HEK293 (cell line): Measurements from ENCODE around the gene CDHR4.

Experiments used
- CTCF ChIA-PET: fragments of 350-600 bp; formaldehyde crosslinking; extraction: SDS; loops from one replicate; lab custom pipeline; 2021; ENCODE audit warnings: antibody characterized with exemption; lab: Yijun Ruan, JAX
- POLR2A ChIA-PET: fragments of 300-600 bp; formaldehyde crosslinking; extraction: SDS; loops from one replicate; lab custom pipeline; 2020; ENCODE audit warnings: antibody characterized with exemption, inconsistent platforms; lab: Yijun Ruan, JAX
- H3K27ac ChIP-seq: fragments of 200-500 bp; sonication (Bioruptor generic); 2 replicates; pipeline ENCODE4 v1.5.1; 2014; ENCODE audit warnings: low read depth, low read length, control low read depth, inconsistent platforms; ENCODE audit errors: extremely low read depth
- H3K36me3 ChIP-seq, 2 experiments: fragments of 200-500 bp in 1 of 2; sonication (Bioruptor generic) in 1 of 2; 1 replicate in 1 of 2; 2 replicates in 1 of 2; pipeline ENCODE4 v1.5.1; 2014 to 2017; ENCODE audit warnings: inconsistent platforms in 2 of 2, low read length in 2 of 2; ENCODE audit not compliant: control insufficient read depth in 2 of 2, insufficient read depth in 1 of 2
- H3K4me1 ChIP-seq: fragments of 200-500 bp; sonication (Bioruptor generic); 2 replicates; pipeline ENCODE4 v1.5.1; 2014; ENCODE audit warnings: mild to moderate bottlenecking, low read length, inconsistent platforms; ENCODE audit not compliant: control insufficient read depth, insufficient read depth
- H3K4me3 ChIP-seq: 2 replicates; pipeline ENCODE4 v1.5.1; 2011; ENCODE audit warnings: low read depth, mild to moderate bottlenecking, control low read depth, low read length, moderate library complexity
- H3K9me3 ChIP-seq: fragments of 200-500 bp; sonication (Bioruptor generic); 2 replicates; pipeline ENCODE4 v1.5.1; 2014; ENCODE audit warnings: low read depth, low read length, inconsistent platforms; ENCODE audit not compliant: control insufficient read depth, insufficient read depth
- MEIS1 ChIP-seq: sonication (generic); formaldehyde crosslinking; IDR thresholded peaks from 2 replicates; pipeline ENCODE4 v1.8.1; 2022; ENCODE audit warnings: missing genetic modification reagents, mild to moderate bottlenecking, borderline replicate concordance
- MYNN ChIP-seq: fragments of 450-650 bp; formaldehyde crosslinking; IDR thresholded peaks from 2 replicates; pipeline ENCODE4 v1.5.1; 2016; ENCODE audit warnings: missing biosample characterization, missing genetic modification characterization, borderline replicate concordance
- RBAK ChIP-seq: fragments of 450-650 bp; formaldehyde crosslinking; IDR thresholded peaks from 2 replicates; pipeline ENCODE4 v1.5.1; 2016; ENCODE audit warnings: missing biosample characterization, missing genetic modification characterization
- SP2 ChIP-seq: fragments of 450-650 bp; formaldehyde crosslinking; IDR thresholded peaks from 2 replicates; pipeline ENCODE4 v1.5.1; 2016; ENCODE audit warnings: missing biosample characterization, missing genetic modification characterization
- SP7 ChIP-seq: fragments of 450-650 bp; formaldehyde crosslinking; IDR thresholded peaks from 2 replicates; pipeline ENCODE4 v1.5.1; 2016; ENCODE audit warnings: missing biosample characterization, missing genetic modification characterization
- YY1 ChIP-seq: fragments of 450-650 bp; formaldehyde crosslinking; IDR thresholded peaks from 2 replicates; pipeline ENCODE4 v1.5.1; 2018; ENCODE audit warnings: missing biosample characterization, missing genetic modification characterization
- ZBTB20 ChIP-seq: fragments of 450-650 bp; formaldehyde crosslinking; IDR thresholded peaks from 2 replicates; pipeline ENCODE4 v1.5.1; 2016; ENCODE audit warnings: missing biosample characterization, missing genetic modification characterization
- ZBTB8A ChIP-seq: fragments of 450-650 bp; formaldehyde crosslinking; IDR thresholded peaks from 2 replicates; pipeline ENCODE4 v1.5.1; 2016; ENCODE audit warnings: missing biosample characterization, missing genetic modification characterization
- ZFHX2 ChIP-seq: fragments of 450-650 bp; formaldehyde crosslinking; conservative IDR thresholded peaks from 2 replicates; pipeline ENCODE4 v1.5.1; 2016; ENCODE audit warnings: missing biosample characterization, missing genetic modification characterization
- ZFP3 ChIP-seq: fragments of 450-650 bp; formaldehyde crosslinking; IDR thresholded peaks from 2 replicates; pipeline ENCODE4 v1.5.1; 2016; ENCODE audit warnings: low read depth, missing biosample characterization, missing genetic modification characterization
- ZIC2 ChIP-seq: fragments of 450-650 bp; formaldehyde crosslinking; IDR thresholded peaks from 2 replicates; pipeline ENCODE4 v1.5.1; 2016; ENCODE audit warnings: missing biosample characterization, missing genetic modification characterization
- ZNF146 ChIP-seq: fragments of 450-650 bp; formaldehyde crosslinking; IDR thresholded peaks from 2 replicates; pipeline ENCODE4 v1.5.1; 2016; ENCODE audit warnings: missing biosample characterization, missing genetic modification characterization
- ZNF157 ChIP-seq: fragments of 450-650 bp; formaldehyde crosslinking; IDR thresholded peaks from 2 replicates; pipeline ENCODE4 v1.5.1; 2016; ENCODE audit warnings: missing biosample characterization, missing genetic modification characterization
- ZNF202 ChIP-seq: fragments of 450-650 bp; formaldehyde crosslinking; IDR thresholded peaks from 2 replicates; pipeline ENCODE4 v1.5.1; 2016; ENCODE audit warnings: missing biosample characterization, missing genetic modification characterization, borderline replicate concordance
- ZNF274 ChIP-seq, 2 experiments: fragments of 200-500 bp in 1 of 2; fragments of 450-650 bp in 1 of 2; sonication (Bioruptor generic) in 1 of 2; formaldehyde crosslinking in 1 of 2; IDR thresholded peaks; 2 replicates each; pipeline versions ENCODE4 v1.5.1 to v1.6.1; 2014 to 2016; ENCODE audit warnings: borderline replicate concordance in 1 of 2, inconsistent platforms in 1 of 2, low read length in 1 of 2, missing biosample characterization in 1 of 2, missing genetic modification characterization in 1 of 2
- ZNF362 ChIP-seq: fragments of 450-650 bp; formaldehyde crosslinking; IDR thresholded peaks from 2 replicates; pipeline ENCODE4 v1.5.1; 2016; ENCODE audit warnings: missing biosample characterization, missing genetic modification characterization
- ZNF548 ChIP-seq: fragments of 450-650 bp; formaldehyde crosslinking; IDR thresholded peaks from 2 replicates; pipeline ENCODE4 v1.5.1; 2016; ENCODE audit warnings: missing biosample characterization, missing genetic modification characterization
- ZNF596 ChIP-seq: fragments of 450-650 bp; IDR thresholded peaks from 2 replicates; pipeline ENCODE4 v1.5.0; 2018; ENCODE audit warnings: missing biosample characterization, mild to moderate bottlenecking, missing genetic modification characterization, moderate library complexity
- ZNF621 ChIP-seq: fragments of 450-650 bp; formaldehyde crosslinking; IDR thresholded peaks from 2 replicates; pipeline ENCODE4 v1.5.1; 2017; ENCODE audit warnings: missing biosample characterization, missing genetic modification characterization
- ZNF629 ChIP-seq: fragments of 450-650 bp; formaldehyde crosslinking; IDR thresholded peaks from 2 replicates; pipeline ENCODE4 v1.5.1; 2017; ENCODE audit warnings: missing biosample characterization, missing genetic modification characterization
- ZNF654 ChIP-seq: fragments of 450-650 bp; formaldehyde crosslinking; IDR thresholded peaks from 2 replicates; pipeline ENCODE4 v1.5.1; 2016; ENCODE audit warnings: low read depth, missing biosample characterization, missing genetic modification characterization
- ZNF660 ChIP-seq: fragments of 450-650 bp; IDR thresholded peaks from 2 replicates; pipeline ENCODE4 v1.5.1; 2018; ENCODE audit warnings: missing biosample characterization, mild to moderate bottlenecking, missing genetic modification characterization
- TF ChIP-seq, protein P1 (sequence below): fragments of 450-650 bp; formaldehyde crosslinking; IDR thresholded peaks from 2 replicates; pipeline ENCODE4 v1.5.1; 2016; ENCODE audit warnings: missing biosample characterization, missing genetic modification characterization

CDHR4 gene

GRCh38 chr3:49790626-49791411, 8.9 kb downstream of the CDHR4 start:
- TF ChIP-seq ZNF548 (tag by site-specific recombination) (no peak), ZNF654 (tag by site-specific recombination) (no peak), ZNF621 (tag by site-specific recombination) (no peak), ZFHX2 (tag by site-specific recombination) (no peak), ZBTB20 (no peak), SP7 (tag by site-specific recombination) (peak; percentile 18; the same call in 1 of the 2 replicates), ZFP3 (tag by site-specific recombination) (no peak), MEIS1 (CRISPR knock-in tag) (peak; percentile 91)
- TF ChIP-seq, all 188 proteins: peak for 2
- CTCF ChIA-PET: interaction anchor here (0.6 to 1.7 kb wide), 2 partner anchors 11 to 456 kb away, joined by 4 read pairs; no protein-coding TSS in a partner anchor

DNA sequence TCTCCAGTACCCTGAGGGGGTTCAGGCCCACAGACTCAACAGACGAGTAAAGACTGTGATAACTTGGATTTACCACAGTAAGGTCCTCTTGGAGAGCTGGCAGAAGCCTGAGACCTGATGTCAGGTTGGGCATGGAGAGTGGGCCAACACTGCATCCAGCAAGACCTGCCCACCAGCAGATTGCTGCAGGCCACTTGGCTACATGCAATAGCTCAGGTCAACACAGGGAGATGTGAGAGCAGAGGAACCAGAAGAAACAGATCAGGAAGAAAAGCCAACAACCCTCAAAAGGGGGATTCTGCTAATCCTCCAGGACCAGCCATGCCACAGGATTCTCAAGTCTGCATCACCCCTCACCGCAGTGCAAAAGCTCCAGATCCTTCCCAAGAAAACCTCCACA, 11.6 kb downstream of the CDHR4 start:
- Histone ChIP-seq H3K36me3 (peaks cover 0 to 14% of the 10 kb centered on the region in 2 experiments; a peak in 2 of 3 replicates), H3K9me3 (no peaks in the 10 kb centered on the region)
- TF ChIP-seq ZNF274 (IDR thresholded peaks at IDR 0.05; ENCODE audit: low read length) (no peak), ZNF274 (tag by site-specific recombination; IDR thresholded peaks at IDR 0.05; ENCODE audit: borderline replicate concordance) (no peak), ZNF596 (tag by site-specific recombination) (no peak), ZNF629 (tag by site-specific recombination) (no peak)
- TF ChIP-seq, all 188 proteins: peak for 0
- H3K4me3 ChIP-seq: no peak overlapping the region
- ChIA-PET CTCF (interaction anchor here (0.9 to 1.0 kb wide), 2 partner anchors 14 to 80 kb away, joined by 3 to 4 read pairs; no protein-coding TSS in a partner anchor), POLR2A (no interaction called here)
- H3K4me1 ChIP-seq: no peaks in the 10 kb centered on the region
- no peak overlapping the region for H3K27ac ChIP-seq

More at GRCh38 chr3:49790626-49791411, 8.9 kb downstream of the CDHR4 start:
- POLR2A ChIA-PET: no interaction called here
- H3K4me1 ChIP-seq: no peaks in the 10 kb centered on the region
- no peak overlapping the region for H3K4me3 ChIP-seq
- H3K36me3 ChIP-seq: no peaks in the 10 kb centered on the region
- H3K9me3 ChIP-seq: no peaks in the 10 kb centered on the region
- H3K27ac ChIP-seq: no peak overlapping the region

DNA sequence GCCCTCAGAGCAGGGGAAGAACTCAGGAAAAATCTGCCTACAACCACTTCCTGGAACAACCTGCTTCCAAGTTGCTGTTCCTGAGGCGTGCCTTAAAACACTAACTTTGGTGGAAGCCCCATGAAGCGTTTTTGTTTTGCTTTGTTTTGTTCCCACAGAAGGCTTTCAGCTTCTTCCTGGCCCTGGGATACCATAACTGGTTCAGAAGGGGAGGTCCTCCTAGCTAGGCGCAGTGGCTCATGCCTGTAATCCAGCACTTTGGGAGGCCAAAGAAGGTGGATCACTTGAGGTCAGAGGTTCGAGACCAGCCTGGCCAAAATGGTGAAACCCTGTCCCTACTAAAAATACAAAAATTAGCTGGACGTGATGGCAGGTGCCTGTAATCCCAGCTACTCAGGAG, 12.1 kb downstream of the CDHR4 start:
- Histone ChIP-seq H3K27ac (no peak overlapping the region), H3K4me1 (no peaks in the 10 kb centered on the region), H3K36me3 (peaks cover 0 to 17% of the 10 kb centered on the region in 2 experiments; a peak in 2 of 3 replicates), H3K4me3 (no peak overlapping the region), H3K9me3 (no peaks in the 10 kb centered on the region)
- TF ChIP-seq YY1 (tag by site-specific recombination) (no peak), RBAK (tag by site-specific recombination) (no peak), ZNF146 (tag by site-specific recombination) (no peak), MYNN (tag by site-specific recombination) (no peak), ZNF362 (no peak), SP2 (tag by site-specific recombination) (no peak), ZBTB8A (tag by site-specific recombination) (no peak), ZNF202 (tag by site-specific recombination) (no peak), ZNF660 (tag by site-specific recombination) (no peak), ZIC2 (no peak), ZNF548 (tag by site-specific recombination) (no peak), ZNF157 (no peak)
- TF ChIP-seq, protein P1, sequence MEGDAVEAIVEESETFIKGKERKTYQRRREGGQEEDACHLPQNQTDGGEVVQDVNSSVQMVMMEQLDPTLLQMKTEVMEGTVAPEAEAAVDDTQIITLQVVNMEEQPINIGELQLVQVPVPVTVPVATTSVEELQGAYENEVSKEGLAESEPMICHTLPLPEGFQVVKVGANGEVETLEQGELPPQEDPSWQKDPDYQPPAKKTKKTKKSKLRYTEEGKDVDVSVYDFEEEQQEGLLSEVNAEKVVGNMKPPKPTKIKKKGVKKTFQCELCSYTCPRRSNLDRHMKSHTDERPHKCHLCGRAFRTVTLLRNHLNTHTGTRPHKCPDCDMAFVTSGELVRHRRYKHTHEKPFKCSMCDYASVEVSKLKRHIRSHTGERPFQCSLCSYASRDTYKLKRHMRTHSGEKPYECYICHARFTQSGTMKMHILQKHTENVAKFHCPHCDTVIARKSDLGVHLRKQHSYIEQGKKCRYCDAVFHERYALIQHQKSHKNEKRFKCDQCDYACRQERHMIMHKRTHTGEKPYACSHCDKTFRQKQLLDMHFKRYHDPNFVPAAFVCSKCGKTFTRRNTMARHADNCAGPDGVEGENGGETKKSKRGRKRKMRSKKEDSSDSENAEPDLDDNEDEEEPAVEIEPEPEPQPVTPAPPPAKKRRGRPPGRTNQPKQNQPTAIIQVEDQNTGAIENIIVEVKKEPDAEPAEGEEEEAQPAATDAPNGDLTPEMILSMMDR (tag by site-specific recombination): no peak
- ChIA-PET CTCF (interaction anchor here (0.7 to 1.0 kb wide), 3 partner anchors 15 to 114 kb away, joined by 3 to 4 read pairs (median 3); no protein-coding TSS in a partner anchor), POLR2A (interaction anchor here (1.4 kb wide), 1 partner anchor 10 kb away, joined by 3 read pairs; no protein-coding TSS in a partner anchor)
